H1 (cell line): Measurements from ENCODE around the gene RABEP2. TPM values are rescaled to one million over a fixed set of nuclear protein-coding genes. Genes with fewer than 3 reads are reported as not detected.

Source experiments
- CTCF ChIA-PET: fragments of 300-600 bp; sonication (Branson Sonifier 250); formaldehyde crosslinking; loops from one replicate; lab custom pipeline; 2021; ENCODE audit not compliant: partially characterized antibody; lab: Charles Lee
- POLR2A ChIA-PET: fragments of 300-600 bp; sonication (Branson Sonifier 250); formaldehyde crosslinking; loops from one replicate; lab custom pipeline; 2021; ENCODE audit warnings: inconsistent platforms; ENCODE audit not compliant: partially characterized antibody; lab: Charles Lee
- DNase-seq, 2 experiments: peaks; one replicate each; pipeline versions ENCODE4 v3.0.0 to v3.0.0-alpha.2; 2010 to 2022; ENCODE audit warnings: low spot score in 2 of 2, low read depth in 1 of 2, mixed read lengths in 1 of 2
- FAIRE-seq: peaks from 2 replicates; lab custom pipeline; 2011; peaks lifted over from hg19 to GRCh38; lab: Jason Lieb, UNC
- H2AFZ ChIP-seq: 2 replicates; pipeline ENCODE4 v1.8.1; 2012; ENCODE audit warnings: low read length, inconsistent platforms
- H2AK5ac ChIP-seq: 2 replicates; pipeline ENCODE4 v1.6.1; 2013; ENCODE audit warnings: low read depth, low read length
- H2BK120ac ChIP-seq: replicated peaks from 2 replicates; pipeline ENCODE3; 2013; ENCODE audit warnings: low read depth, low read length, inconsistent platforms
- H2BK12ac ChIP-seq: 2 replicates; pipeline ENCODE4 v1.6.1; 2013; ENCODE audit warnings: low read depth, low read length
- H2BK15ac ChIP-seq: 2 replicates; pipeline ENCODE4 v1.6.1; 2013; ENCODE audit warnings: low read length
- H2BK20ac ChIP-seq: 2 replicates; pipeline ENCODE4 v1.6.1; 2013; ENCODE audit warnings: low read length
- H2BK5ac ChIP-seq: 2 replicates; pipeline ENCODE4 v1.6.1; 2013; ENCODE audit warnings: low read depth, low read length
- H3K14ac ChIP-seq: 2 replicates; pipeline ENCODE4 v1.6.1; 2013; ENCODE audit warnings: inconsistent platforms; ENCODE audit not compliant: insufficient read length
- H3K18ac ChIP-seq: 2 replicates; pipeline ENCODE4 v1.6.1; 2013; ENCODE audit warnings: low read length; ENCODE audit errors: extremely low read depth
- H3K23ac ChIP-seq: 2 replicates; pipeline ENCODE4 v1.6.1; 2013; ENCODE audit warnings: inconsistent platforms; ENCODE audit not compliant: insufficient read length
- H3K23me2 ChIP-seq: 2 replicates; pipeline ENCODE4 v1.6.1; 2013; ENCODE audit warnings: low read depth, low read length
- H3K27ac ChIP-seq: 2 replicates; pipeline ENCODE4 v1.6.1; 2011; ENCODE audit warnings: low read depth, low read length, inconsistent platforms
- H3K27me3 ChIP-seq, 4 experiments: replicated peaks in 1 of 4; 1 replicate in 1 of 4; 2 replicates in 3 of 4; pipeline versions ENCODE4 v1.6.1 to v1.8.1; 2011 to 2013; ENCODE audit warnings: low read length in 3 of 4, mild to moderate bottlenecking in 3 of 4, inconsistent platforms in 2 of 4, mixed read lengths in 2 of 4, moderate library complexity in 1 of 4; ENCODE audit not compliant: control insufficient read depth in 3 of 4, insufficient read depth in 3 of 4; ENCODE audit errors: extremely low read depth in 1 of 4
- H3K36me3 ChIP-seq, 4 experiments: 2 replicates each; pipeline versions ENCODE4 v1.6.1 to v1.8.1; 2011 to 2013; ENCODE audit warnings: mild to moderate bottlenecking in 4 of 4, low read length in 3 of 4, moderate library complexity in 2 of 4, control low read depth in 1 of 4, inconsistent platforms in 1 of 4; ENCODE audit not compliant: insufficient read depth in 4 of 4, control insufficient read depth in 2 of 4
- H3K4ac ChIP-seq: replicated peaks from 2 replicates; pipeline ENCODE3; 2013; ENCODE audit warnings: low read length, low read depth, mixed read lengths, inconsistent platforms; ENCODE audit not compliant: insufficient read length
- H3K4me1 ChIP-seq, 4 experiments: replicated peaks in 1 of 4; 1 replicate in 1 of 4; 2 replicates in 3 of 4; pipeline versions ENCODE4 v1.6.1 to v1.8.1; 2011 to 2013; ENCODE audit warnings: low read length in 3 of 4, inconsistent platforms in 2 of 4, mixed read lengths in 1 of 4; ENCODE audit not compliant: insufficient read depth in 4 of 4, control insufficient read depth in 3 of 4
- H3K4me2 ChIP-seq, 2 experiments: 2 replicates each; pipeline versions ENCODE4 v1.6.1 to v1.8.1; 2011 to 2013; ENCODE audit warnings: low read depth in 2 of 2, low read length in 2 of 2, control low read depth in 1 of 2, inconsistent platforms in 1 of 2, mild to moderate bottlenecking in 1 of 2; ENCODE audit not compliant: insufficient read depth in 1 of 2
- H3K4me3 ChIP-seq, 4 experiments: fragments of 200-600, 300-600 bp in 1 of 4; sonication (generic), shearing (Covaris generic), sonication (Bioruptor Twin) in 1 of 4; 2 replicates each; pipeline versions ENCODE4 v1.5.1 to v1.8.1; 2011 to 2016; ENCODE audit warnings: low read length in 4 of 4, low read depth in 3 of 4, control low read depth in 2 of 4, inconsistent platforms in 2 of 4, mild to moderate bottlenecking in 2 of 4, mixed read lengths in 1 of 4, moderate library complexity in 1 of 4; ENCODE audit not compliant: insufficient read depth in 2 of 4; ENCODE audit errors: extremely low read depth in 1 of 4
- H3K56ac ChIP-seq: replicated peaks from 2 replicates; pipeline ENCODE3; 2013; ENCODE audit warnings: low read depth, mild to moderate bottlenecking, mixed read lengths, low read length, inconsistent platforms; ENCODE audit not compliant: insufficient read length
- H3K79me1 ChIP-seq: 2 replicates; pipeline ENCODE4 v1.6.1; 2013; ENCODE audit warnings: low read depth, low read length, control low read depth
- H3K79me2 ChIP-seq, 2 experiments: 2 replicates each; pipeline versions ENCODE4 v1.6.1 to v1.8.1; 2012 to 2013; ENCODE audit warnings: low read length in 2 of 2, mild to moderate bottlenecking in 2 of 2, inconsistent platforms in 1 of 2; ENCODE audit not compliant: insufficient read depth in 2 of 2, control insufficient read depth in 1 of 2
- H3K9ac ChIP-seq, 4 experiments: replicated peaks in 1 of 4; 1 replicate in 1 of 4; 2 replicates in 3 of 4; pipeline versions ENCODE4 v1.6.1 to v1.8.1; 2011 to 2013; ENCODE audit warnings: low read depth in 3 of 4, low read length in 3 of 4, control low read depth in 2 of 4, mild to moderate bottlenecking in 2 of 4, moderate library complexity in 2 of 4, inconsistent platforms in 1 of 4; ENCODE audit errors: extremely low read depth in 1 of 4
- H3K9me3 ChIP-seq, 2 experiments: 2 replicates each; pipeline versions ENCODE4 v1.6.1 to v1.8.1; 2012 to 2013; ENCODE audit warnings: mild to moderate bottlenecking in 2 of 2, moderate library complexity in 2 of 2, control low read depth in 1 of 2, inconsistent platforms in 1 of 2, low read depth in 1 of 2, low read length in 1 of 2, mixed read lengths in 1 of 2; ENCODE audit not compliant: insufficient read depth in 2 of 2
- H4K20me1 ChIP-seq, 2 experiments: replicated peaks in 1 of 2; 2 replicates each; pipeline versions ENCODE3 to v1.8.1; 2011 to 2013; ENCODE audit warnings: inconsistent platforms in 2 of 2, low read length in 2 of 2, mild to moderate bottlenecking in 1 of 2; ENCODE audit not compliant: insufficient read depth in 2 of 2, control insufficient read depth in 1 of 2
- H4K5ac ChIP-seq: 2 replicates; pipeline ENCODE4 v1.6.1; 2013; ENCODE audit warnings: low read length, low read depth, mixed read lengths, inconsistent platforms; ENCODE audit not compliant: insufficient read length
- H4K8ac ChIP-seq: 2 replicates; pipeline ENCODE4 v1.8.0; 2013; ENCODE audit warnings: mild to moderate bottlenecking, moderate library complexity, low read length, inconsistent platforms; ENCODE audit not compliant: insufficient read depth; ENCODE audit errors: extremely low read depth
- H4K91ac ChIP-seq: replicated peaks from 2 replicates; pipeline ENCODE3; 2013; ENCODE audit warnings: low read length, mixed read lengths, inconsistent platforms; ENCODE audit not compliant: insufficient read length
- CTBP2 ChIP-seq: IDR thresholded peaks from 2 replicates; pipeline ENCODE4 v1.7.0; 2011; ENCODE audit warnings: borderline replicate concordance, mild to moderate bottlenecking, moderate library complexity, mixed read lengths, low read length; ENCODE audit not compliant: insufficient read depth, insufficient read length
- EZH2 ChIP-seq: fragments of 200-600 bp; sonication (generic); IDR thresholded peaks from 2 replicates; pipeline ENCODE4 v1.7.1; 2012; ENCODE audit warnings: low read depth, mild to moderate bottlenecking, moderate library complexity, low read length, inconsistent platforms; ENCODE audit not compliant: severe bottlenecking
- SIRT6 ChIP-seq: IDR thresholded peaks from one replicate; pipeline ENCODE4 v1.7.1; 2012; ENCODE audit warnings: low read length, inconsistent platforms
- TEAD4 ChIP-seq: IDR thresholded peaks from 2 replicates; pipeline ENCODE4 v1.6.1; 2012; ENCODE audit warnings: low read depth, low read length, inconsistent platforms, mixed read lengths
- WGBS, 2 experiments: shearing (Covaris generic) in 1 of 2; methylation state at CpG; one replicate each; pipeline versions ENCODE4 v1.1.6 to v1.1.7; 2013 to 2015; ENCODE audit warnings: low lambda C conversion rate in 2 of 2, mixed read lengths in 2 of 2, inconsistent platforms in 1 of 2, low coverage in 1 of 2, missing lambda C conversion rate in 1 of 2; ENCODE audit not compliant: insufficient replicate concordance in 2 of 2, insufficient coverage in 1 of 2, insufficient read length in 1 of 2; ENCODE audit errors: extremely low coverage in 1 of 2, missing lambda C conversion rate in 1 of 2; 5-methylcytosine and 5-hydroxymethylcytosine counted together
- polyA plus RNA-seq, 7 experiments: library from polyadenylated mRNA; depleted of rRNA in 3 of 7; stranded (reverse) in 5 of 7; unstranded in 2 of 7; fragments of >200 nt in 5 of 7; fragments of 200-250 nt in 2 of 7; gene quantifications; 1 replicate in 5 of 7; 2 replicates in 1 of 7; 4 replicates in 1 of 7; pipeline versions ENCODE4 v1.2.1 to v1.2.3, GENCODE V29; 2011 to 2013; ENCODE audit warnings: missing spikeins in 2 of 7, mixed read lengths in 2 of 7
- total RNA-seq: library from RNA; stranded (reverse); fragmentation: NEBNext Ultra II Directional; extraction: Animal tissue kit (Norgen Biotek cat#: 25700); gene quantifications from 2 replicates; pipeline ENCODE4 v1.2.1, GENCODE V29; 2021

Gene RABEP2
- total and polyA plus RNA-seq, 2 of the 8 experiments (the other 6 are each of a cell fraction or from before 2014, with no cell fraction given): 10.4 to 14.9 TPM

DNA sequence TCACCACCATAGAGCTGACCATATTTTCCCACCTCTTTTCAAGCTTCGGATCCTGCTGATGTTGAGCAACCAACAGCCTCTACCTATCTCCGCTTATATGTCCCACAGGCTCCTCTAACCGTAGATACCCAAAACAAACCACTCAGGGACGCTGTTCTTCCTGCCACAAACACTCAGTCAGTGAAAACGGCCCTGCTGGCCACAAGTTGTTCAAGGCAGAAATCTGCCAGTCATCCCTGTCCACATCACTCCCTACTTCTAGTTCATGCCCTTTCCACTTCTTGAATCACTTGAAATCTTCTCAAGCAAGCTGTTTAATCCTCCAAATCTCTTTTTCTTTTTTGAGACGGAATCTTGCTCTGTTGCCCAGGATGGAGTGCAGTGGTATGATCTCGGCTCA lies 7.9 kb downstream of the RABEP2 start:
- Histone ChIP-seq H2AK5ac (no peak overlapping the region), H4K20me1 (no peaks in the 10 kb centered on the region), H3K4me2 (no peak overlapping the region), H3K4ac (no peak overlapping the region), H3K36me3 (peaks cover 0 to 9% (median 5%) of the 10 kb centered on the region in 4 experiments; a peak in 4 of 8 replicates), H2BK120ac (no peak overlapping the region), H3K79me1 (no peaks in the 10 kb centered on the region), H2BK12ac (no peak overlapping the region), H3K4me1 (no peaks in the 10 kb centered on the region), H3K14ac (no peak overlapping the region), H3K18ac (no peak overlapping the region), H3K23ac (no peak overlapping the region), H3K27me3 (no peaks in the 10 kb centered on the region), H2AFZ (no peak overlapping the region), H2BK15ac (no peak overlapping the region), H3K23me2 (no peaks in the 10 kb centered on the region), H3K4me3 (no peak overlapping the region), H4K5ac (no peak overlapping the region), H3K79me2 (no peaks in the 10 kb centered on the region), H3K56ac (no peak overlapping the region), H4K8ac (no peak overlapping the region), H3K9me3 (no peaks in the 10 kb centered on the region), H2BK20ac (no peak overlapping the region), H3K27ac (no peak overlapping the region), H2BK5ac (no peak overlapping the region), H4K91ac (no peak overlapping the region), H3K9ac (no peak overlapping the region)
- CTCF ChIA-PET: interaction anchor here (0.6 to 1.9 kb wide), 6 partner anchors 7 to 44 kb away, joined by 3 to 6 read pairs (median 4); partner anchors contain the start of gene RABEP2
- DNase-seq: no peak
- POLR2A ChIA-PET: interaction anchor here (1.0 kb wide), 1 partner anchor 12 kb away, joined by 4 read pairs; no protein-coding TSS in a partner anchor
- 95% methylated on average over 7 of the region's 7 CpGs; no CpG with 5 or more reads in 1 of the 2 experiments for WGBS, 2 experiments
- FAIRE-seq: no peak
- no peak for TF ChIP-seq SIRT6
- no peak for TF ChIP-seq TEAD4
- TF ChIP-seq CTBP2: no peak
- TF ChIP-seq EZH2: no peak
